ENCODE measurements around the gene FHDC1.

FHDC1 gene

DNA sequence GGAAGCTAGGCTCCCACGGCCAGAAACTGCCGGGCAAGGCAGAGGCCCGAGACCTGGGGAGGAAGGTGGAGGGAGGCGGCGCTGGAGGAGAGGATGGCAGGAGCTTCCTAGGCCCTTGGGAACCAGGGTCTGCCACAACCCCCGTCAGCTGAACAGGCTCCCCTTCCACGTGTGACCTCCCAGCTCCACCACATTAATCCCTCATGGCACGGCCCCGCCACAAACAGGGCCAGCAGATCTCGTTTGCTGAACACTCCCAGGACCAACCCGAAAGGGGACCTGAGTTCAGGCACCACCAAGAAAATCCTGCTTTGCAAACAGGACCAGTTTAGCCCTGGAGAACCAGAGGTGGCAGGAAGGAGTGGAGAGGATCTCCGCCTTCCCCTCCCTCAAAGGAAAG is 62.7 kb downstream of the FHDC1 start:
- H3K27ac ChIP-seq (ENCODE audit: low read length, poor library complexity, severe bottlenecking), result no peak overlapping the region
- H2AK5ac ChIP-seq (ENCODE audit: low read length, severe bottlenecking), result no peak overlapping the region
- no peak overlapping the region for H2BK12ac ChIP-seq (ENCODE audit: low read length in 2 of 2)
- H3K9ac ChIP-seq (ENCODE audit: low read length), result no peak overlapping the region
- no peak overlapping the region for H3K4ac ChIP-seq (ENCODE audit: low read depth in 1 of 2, low read length in 2 of 2)
- H3K79me1 ChIP-seq (replicated peaks; ENCODE audit: low read length, poor library complexity, severe bottlenecking), result no peaks in the 10 kb centered on the region
- no peak overlapping the region for H2BK5ac ChIP-seq (ENCODE audit: low read depth, low read length, poor library complexity, severe bottlenecking)
- DNase-seq, result no peak
- H3K36me3 ChIP-seq (ENCODE audit: control insufficient read depth in 1 of 2, insufficient read depth in 2 of 2, low read depth in 1 of 2, low read length in 2 of 2), result no peaks in the 10 kb centered on the region
- H4K8ac ChIP-seq (ENCODE audit: low read length), result no peak overlapping the region
- H3K4me1 ChIP-seq (ENCODE audit: control insufficient read depth, insufficient read depth, low read depth, low read length), result peaks cover 8% of the 10 kb centered on the region
- WGBS, result 83% methylated on average over 10 of the region's 12 CpGs
- H4K91ac ChIP-seq (ENCODE audit: low read length), result no peak overlapping the region
- no peak overlapping the region for H3K18ac ChIP-seq (ENCODE audit: low read depth in 1 of 2, low read length in 2 of 2)
- no peak overlapping the region for H2BK15ac ChIP-seq (ENCODE audit: low read depth, poor library complexity, severe bottlenecking)
- no peak overlapping the region for H2AFZ ChIP-seq (ENCODE audit: low read depth, low read length)
- H3K4me2 ChIP-seq (ENCODE audit: low read length, poor library complexity, severe bottlenecking), result no peak overlapping the region
- no peak overlapping the region for H3K23ac ChIP-seq (ENCODE audit: low read length in 2 of 2)
- no peaks in the 10 kb centered on the region for H3K9me3 ChIP-seq (ENCODE audit: control insufficient read depth, low read length)
- H3K27me3 ChIP-seq (ENCODE audit: control insufficient read depth in 1 of 2, insufficient read depth in 1 of 2, low read length in 2 of 2), result peaks cover 0 to 69% of the 10 kb centered on the region in 2 experiments
- H3K4me3 ChIP-seq (ENCODE audit: insufficient read depth in 1 of 2, low read depth in 1 of 2, low read length in 2 of 2), result no peak overlapping the region
- H3K14ac ChIP-seq (ENCODE audit: low read length in 2 of 2), result no peak overlapping the region
- H2BK120ac ChIP-seq (ENCODE audit: low read depth, low read length), result no peak overlapping the region

DNA sequence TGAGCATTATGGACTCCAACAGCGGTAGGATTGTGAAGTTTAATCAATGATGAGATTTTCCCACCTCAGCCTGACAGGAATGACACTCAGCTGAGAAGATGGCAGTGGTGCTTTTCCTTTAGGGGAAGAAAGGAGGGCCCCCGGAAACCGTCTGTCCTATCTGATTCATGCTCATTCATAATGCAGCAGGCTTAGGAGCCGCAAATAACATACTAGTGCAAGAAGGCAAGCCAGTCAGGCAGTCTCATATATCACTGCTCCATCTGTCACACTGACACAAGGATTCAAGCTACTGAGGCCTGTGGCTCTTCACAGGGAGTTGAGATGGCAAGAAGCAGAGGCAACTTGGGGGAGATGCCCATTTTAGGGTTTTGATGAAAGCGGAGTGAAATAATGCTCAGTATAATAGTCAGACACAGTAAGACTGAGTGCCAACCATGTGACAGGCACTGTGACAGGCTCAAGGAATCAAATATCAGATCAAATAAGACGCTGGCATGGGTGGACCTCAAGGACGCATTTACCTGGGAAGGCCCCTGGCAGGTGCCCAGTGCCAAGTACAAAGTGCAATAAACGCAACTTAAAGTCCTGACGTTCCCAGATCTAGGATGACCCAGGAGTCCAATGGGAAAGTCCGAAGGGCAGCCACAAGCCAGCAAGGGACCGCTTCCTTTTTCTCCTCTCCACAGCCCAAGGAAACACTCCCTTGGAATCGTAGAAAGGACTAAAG is 63.4 kb downstream of the FHDC1 start:
- H4K91ac ChIP-seq (ENCODE audit: low read length), result no peak overlapping the region
- H3K9ac ChIP-seq (ENCODE audit: low read length), result no peak overlapping the region
- H3K27ac ChIP-seq (ENCODE audit: low read length, poor library complexity, severe bottlenecking), result no peak overlapping the region
- no peak overlapping the region for H2BK120ac ChIP-seq (ENCODE audit: low read depth, low read length)
- no peak overlapping the region for H3K4ac ChIP-seq (ENCODE audit: low read depth in 1 of 2, low read length in 2 of 2)
- H3K18ac ChIP-seq (ENCODE audit: low read depth in 1 of 2, low read length in 2 of 2), result no peak overlapping the region
- H3K14ac ChIP-seq (ENCODE audit: low read length in 2 of 2), result no peak overlapping the region
- peaks cover 8% of the 10 kb centered on the region for H3K4me1 ChIP-seq (ENCODE audit: control insufficient read depth, insufficient read depth, low read depth, low read length)
- H2AFZ ChIP-seq (ENCODE audit: low read depth, low read length), result no peak overlapping the region
- H2AK5ac ChIP-seq (ENCODE audit: low read length, severe bottlenecking), result no peak overlapping the region
- H2BK15ac ChIP-seq (ENCODE audit: low read depth, poor library complexity, severe bottlenecking), result no peak overlapping the region
- H3K23ac ChIP-seq (ENCODE audit: low read length in 2 of 2), result no peak overlapping the region
- peaks cover 0 to 71% of the 10 kb centered on the region in 2 experiments for H3K27me3 ChIP-seq (ENCODE audit: control insufficient read depth in 1 of 2, insufficient read depth in 1 of 2, low read length in 2 of 2)
- no peak overlapping the region for H2BK5ac ChIP-seq (ENCODE audit: low read depth, low read length, poor library complexity, severe bottlenecking)
- H4K8ac ChIP-seq (ENCODE audit: low read length), result no peak overlapping the region
- WGBS, result 85% methylated on average over 11 of the region's 12 CpGs
- no peak overlapping the region for H3K4me2 ChIP-seq (ENCODE audit: low read length, poor library complexity, severe bottlenecking)
- no peaks in the 10 kb centered on the region for H3K9me3 ChIP-seq (ENCODE audit: control insufficient read depth, low read length)
- no peak overlapping the region for H2BK12ac ChIP-seq (ENCODE audit: low read length in 2 of 2)
- H3K79me1 ChIP-seq (replicated peaks; ENCODE audit: low read length, poor library complexity, severe bottlenecking), result no peaks in the 10 kb centered on the region
- H3K4me3 ChIP-seq (ENCODE audit: insufficient read depth in 1 of 2, low read depth in 1 of 2, low read length in 2 of 2), result no peak overlapping the region
- no peaks in the 10 kb centered on the region for H3K36me3 ChIP-seq (ENCODE audit: control insufficient read depth in 1 of 2, insufficient read depth in 2 of 2, low read depth in 1 of 2, low read length in 2 of 2)
- DNase-seq, result no peak

DNA sequence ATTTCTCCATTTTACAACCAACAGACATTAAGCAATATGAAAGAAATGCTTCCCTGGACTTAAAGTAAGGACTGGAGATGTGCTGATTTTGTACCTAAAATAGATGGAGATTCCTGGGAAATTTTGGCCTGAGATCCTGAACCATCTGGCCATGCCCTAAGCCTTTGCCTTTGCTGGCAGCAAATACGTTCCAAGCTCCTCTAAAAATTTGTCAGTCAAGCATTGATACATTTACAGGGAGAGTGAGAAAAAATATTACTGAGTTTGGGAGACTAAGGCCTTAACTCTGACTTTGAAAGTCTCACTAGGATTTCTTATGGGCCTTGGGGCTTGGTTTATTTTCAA is 63.9 kb downstream of the FHDC1 start:
- Histone ChIP-seq H2AK5ac (ENCODE audit: low read length, severe bottlenecking) (no peak overlapping the region), H4K8ac (ENCODE audit: low read length) (no peak overlapping the region), H3K36me3 (ENCODE audit: control insufficient read depth in 1 of 2, insufficient read depth in 2 of 2, low read depth in 1 of 2, low read length in 2 of 2) (no peaks in the 10 kb centered on the region), H3K18ac (ENCODE audit: low read depth in 1 of 2, low read length in 2 of 2) (no peak overlapping the region), H3K27ac (ENCODE audit: low read length, poor library complexity, severe bottlenecking) (no peak overlapping the region), H4K91ac (ENCODE audit: low read length) (no peak overlapping the region), H2BK15ac (ENCODE audit: low read depth, poor library complexity, severe bottlenecking) (no peak overlapping the region), H3K4me1 (ENCODE audit: control insufficient read depth, insufficient read depth, low read depth, low read length) (peaks cover 8% of the 10 kb centered on the region), H3K14ac (ENCODE audit: low read length in 2 of 2) (no peak overlapping the region), H3K4ac (ENCODE audit: low read depth in 1 of 2, low read length in 2 of 2) (no peak overlapping the region), H2BK5ac (ENCODE audit: low read depth, low read length, poor library complexity, severe bottlenecking) (no peak overlapping the region), H2BK120ac (ENCODE audit: low read depth, low read length) (no peak overlapping the region), H2BK12ac (ENCODE audit: low read length in 2 of 2) (no peak overlapping the region), H3K4me2 (ENCODE audit: low read length, poor library complexity, severe bottlenecking) (no peak overlapping the region), H3K9ac (ENCODE audit: low read length) (no peak overlapping the region), H3K27me3 (ENCODE audit: control insufficient read depth in 1 of 2, insufficient read depth in 1 of 2, low read length in 2 of 2) (peaks cover 0 to 70% of the 10 kb centered on the region in 2 experiments), H3K4me3 (ENCODE audit: insufficient read depth in 1 of 2, low read depth in 1 of 2, low read length in 2 of 2) (no peak overlapping the region), H3K9me3 (ENCODE audit: control insufficient read depth, low read length) (no peaks in the 10 kb centered on the region), H3K79me1 (replicated peaks; ENCODE audit: low read length, poor library complexity, severe bottlenecking) (no peaks in the 10 kb centered on the region), H3K23ac (ENCODE audit: low read length in 2 of 2) (no peak overlapping the region), H2AFZ (ENCODE audit: low read depth, low read length) (no peak overlapping the region)
- WGBS, result 60% methylated on average over 1 of the region's 1 CpG
- DNase-seq, result no peak

DNA sequence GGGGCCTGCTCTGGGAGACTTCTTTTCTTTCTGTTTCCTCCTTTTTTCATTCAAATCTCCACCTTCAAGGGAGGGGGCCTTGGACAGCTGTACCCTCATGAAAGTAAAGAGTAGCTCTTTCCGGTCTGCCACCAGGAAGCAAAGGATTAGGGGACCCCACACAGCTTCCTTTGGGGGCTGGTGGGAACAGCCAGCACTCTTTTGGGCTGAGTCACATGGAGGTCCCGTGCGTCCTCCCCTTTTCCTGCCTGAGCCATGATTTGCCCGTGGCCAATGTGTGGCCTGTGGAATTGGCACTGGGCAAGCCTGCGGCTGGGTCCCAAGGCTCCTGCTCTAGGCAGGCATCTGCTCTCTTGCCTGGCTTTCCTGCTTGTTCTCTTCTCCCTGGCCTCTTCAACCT is 65.5 kb downstream of the FHDC1 start:
- no peaks in the 10 kb centered on the region for H3K79me1 ChIP-seq (replicated peaks; ENCODE audit: low read length, poor library complexity, severe bottlenecking)
- H3K23ac ChIP-seq (ENCODE audit: low read length in 2 of 2), result no peak overlapping the region
- 63% methylated on average over 5 of the region's 5 CpGs for WGBS
- H2BK15ac ChIP-seq (ENCODE audit: low read depth, poor library complexity, severe bottlenecking), result no peak overlapping the region
- H2AFZ ChIP-seq (ENCODE audit: low read depth, low read length), result no peak overlapping the region
- no peak overlapping the region for H3K9ac ChIP-seq (ENCODE audit: low read length)
- no peak overlapping the region for H2BK5ac ChIP-seq (ENCODE audit: low read depth, low read length, poor library complexity, severe bottlenecking)
- no peaks in the 10 kb centered on the region for H3K9me3 ChIP-seq (ENCODE audit: control insufficient read depth, low read length)
- no peaks in the 10 kb centered on the region for H3K36me3 ChIP-seq (ENCODE audit: control insufficient read depth in 1 of 2, insufficient read depth in 2 of 2, low read depth in 1 of 2, low read length in 2 of 2)
- peaks cover 8% of the 10 kb centered on the region for H3K4me1 ChIP-seq (ENCODE audit: control insufficient read depth, insufficient read depth, low read depth, low read length)
- no peak overlapping the region for H2BK120ac ChIP-seq (ENCODE audit: low read depth, low read length)
- H2BK12ac ChIP-seq (ENCODE audit: low read length in 2 of 2), result no peak overlapping the region
- no peak overlapping the region for H3K27ac ChIP-seq (ENCODE audit: low read length, poor library complexity, severe bottlenecking)
- no peak overlapping the region for H3K4ac ChIP-seq (ENCODE audit: low read depth in 1 of 2, low read length in 2 of 2)
- peaks cover 0 to 65% of the 10 kb centered on the region in 2 experiments for H3K27me3 ChIP-seq (ENCODE audit: control insufficient read depth in 1 of 2, insufficient read depth in 1 of 2, low read length in 2 of 2)
- DNase-seq, result no peak
- no peak overlapping the region for H3K18ac ChIP-seq (ENCODE audit: low read depth in 1 of 2, low read length in 2 of 2)
- no peak overlapping the region for H4K91ac ChIP-seq (ENCODE audit: low read length)
- no peak overlapping the region for H3K14ac ChIP-seq (ENCODE audit: low read length in 2 of 2)
- H3K4me2 ChIP-seq (ENCODE audit: low read length, poor library complexity, severe bottlenecking), result no peak overlapping the region
- no peak overlapping the region for H2AK5ac ChIP-seq (ENCODE audit: low read length, severe bottlenecking)
- no peak overlapping the region for H4K8ac ChIP-seq (ENCODE audit: low read length)
- no peak overlapping the region for H3K4me3 ChIP-seq (ENCODE audit: insufficient read depth in 1 of 2, low read depth in 1 of 2, low read length in 2 of 2)
